Natural killer cell (primary cell): ENCODE measurements around the gene MAP2K7. TPM values are rescaled to one million over a fixed set of nuclear protein-coding genes. Genes with fewer than 3 reads are reported as not detected.

Experiments
- ATAC-seq, 3 donors: fragments of 150-1000 bp in 2 of 3; fragments of 200-7000 bp in 1 of 3; cut with Tn5 transposase; 1 replicate in 1 of 3; 2 replicates in 2 of 3; pipeline ENCODE4 v1.10.0; 2021; ENCODE audit warnings: mild to moderate bottlenecking in 2 of 3, moderate library complexity in 2 of 3
- DNase-seq, 2 donors: peaks; one replicate each; pipeline versions ENCODE4 v3.0.0 to v3.0.0-alpha.2; 2013 to 2021; ENCODE audit warnings: mixed read lengths in 1 of 2
- H3K27ac ChIP-seq: one replicate; pipeline ENCODE4 v1.5.1; 2013; ENCODE audit warnings: mild to moderate bottlenecking, low read length
- H3K27me3 ChIP-seq: one replicate; pipeline ENCODE4 v1.6.1; 2013; ENCODE audit warnings: low read length; ENCODE audit not compliant: control insufficient read depth, insufficient read depth
- H3K36me3 ChIP-seq: one replicate; pipeline ENCODE4 v1.6.1; 2013; ENCODE audit warnings: low read length; ENCODE audit not compliant: control insufficient read depth, insufficient read depth
- H3K4me1 ChIP-seq: one replicate; pipeline ENCODE4 v1.6.1; 2013; ENCODE audit warnings: low read length; ENCODE audit not compliant: control insufficient read depth, insufficient read depth
- H3K4me3 ChIP-seq: one replicate; pipeline ENCODE4 v1.5.1; 2013; ENCODE audit warnings: low read length
- H3K9me3 ChIP-seq: one replicate; pipeline ENCODE4 v1.6.1; 2013; ENCODE audit warnings: low read length; ENCODE audit not compliant: control insufficient read depth, insufficient read depth
- H3K27ac Mint-ChIP-seq, 2 donors: one replicate each; pipeline ENCODE4 v1.8.0; 2022; ENCODE audit warnings: mild to moderate bottlenecking in 2 of 2, mixed read lengths in 2 of 2, moderate library complexity in 1 of 2
- H3K27me3 Mint-ChIP-seq, 2 donors: one replicate each; pipeline ENCODE4 v1.8.0; 2022; ENCODE audit warnings: low read depth in 2 of 2, mixed read lengths in 2 of 2
- H3K36me3 Mint-ChIP-seq: one replicate; pipeline ENCODE4 v1.8.0; 2022; ENCODE audit warnings: mixed read lengths
- H3K4me1 Mint-ChIP-seq, 2 donors: one replicate each; pipeline ENCODE4 v1.8.0; 2022; ENCODE audit warnings: mixed read lengths in 2 of 2
- H3K4me3 Mint-ChIP-seq: one replicate; pipeline ENCODE4 v1.8.0; 2022; ENCODE audit warnings: mild to moderate bottlenecking, moderate library complexity, mixed read lengths
- H3K9me3 Mint-ChIP-seq, 2 donors: one replicate each; pipeline ENCODE4 v1.8.0; 2022; ENCODE audit warnings: mixed read lengths in 2 of 2
- WGBS: methylation state at CpG from one replicate; pipeline ENCODE4 v1.1.7; 2013; ENCODE audit warnings: missing lambda C conversion rate; ENCODE audit not compliant: insufficient coverage; 5-methylcytosine and 5-hydroxymethylcytosine counted together
- intact Hi-C: fragments of 100-400 bp; cut with micrococcal nuclease; formaldehyde crosslinking; loops from one replicate; pipeline ENCODE4 v1.14.2; 2022
- total RNA-seq, 4 donors: library from RNA; stranded (reverse); fragments of 120-200 nt in 1 of 4; gene quantifications; one replicate each; pipeline versions ENCODE4 v1.2.3 to v1.2.4, GENCODE V29; 2013 to 2022
- TF ChIP-seq, protein P1 (sequence below): fragments of 200-600 bp; IDR thresholded peaks from one replicate; pipeline ENCODE4 v1.8.0; 2022; ENCODE audit warnings: antibody characterized with exemption

MAP2K7 gene
- total RNA-seq, 3 donors from 2014 or later (not counting 1 experiment from before 2014, with no cell fraction given) = 131 to 218 (median 159) TPM

DNA sequence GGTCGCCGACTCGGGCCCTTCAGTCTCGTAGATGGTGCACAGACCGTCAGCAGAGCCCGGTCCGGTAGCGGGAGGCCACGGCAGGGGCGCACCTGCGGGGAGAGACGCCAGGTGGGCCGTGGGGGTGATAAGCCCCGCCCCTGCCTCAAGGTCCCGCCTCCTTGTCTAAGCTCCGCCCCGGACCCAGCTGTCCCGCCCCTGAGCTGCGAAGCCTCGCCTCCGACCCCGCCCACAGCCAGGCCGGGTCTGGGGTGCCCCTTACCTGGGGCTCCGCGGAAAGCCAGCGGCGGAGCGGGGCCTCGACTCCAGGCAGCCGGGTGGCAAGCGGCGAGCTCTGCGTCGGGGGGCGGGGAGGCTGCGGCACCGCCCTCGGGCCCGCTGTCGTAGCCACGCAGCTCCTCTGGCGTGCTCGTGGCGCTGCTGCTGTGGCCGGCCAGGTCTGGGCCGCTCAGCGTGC, 34.2 kb upstream of the MAP2K7 start:
- H3K27me3 ChIP-seq = peaks cover 22% of the 10 kb centered on the region

DNA sequence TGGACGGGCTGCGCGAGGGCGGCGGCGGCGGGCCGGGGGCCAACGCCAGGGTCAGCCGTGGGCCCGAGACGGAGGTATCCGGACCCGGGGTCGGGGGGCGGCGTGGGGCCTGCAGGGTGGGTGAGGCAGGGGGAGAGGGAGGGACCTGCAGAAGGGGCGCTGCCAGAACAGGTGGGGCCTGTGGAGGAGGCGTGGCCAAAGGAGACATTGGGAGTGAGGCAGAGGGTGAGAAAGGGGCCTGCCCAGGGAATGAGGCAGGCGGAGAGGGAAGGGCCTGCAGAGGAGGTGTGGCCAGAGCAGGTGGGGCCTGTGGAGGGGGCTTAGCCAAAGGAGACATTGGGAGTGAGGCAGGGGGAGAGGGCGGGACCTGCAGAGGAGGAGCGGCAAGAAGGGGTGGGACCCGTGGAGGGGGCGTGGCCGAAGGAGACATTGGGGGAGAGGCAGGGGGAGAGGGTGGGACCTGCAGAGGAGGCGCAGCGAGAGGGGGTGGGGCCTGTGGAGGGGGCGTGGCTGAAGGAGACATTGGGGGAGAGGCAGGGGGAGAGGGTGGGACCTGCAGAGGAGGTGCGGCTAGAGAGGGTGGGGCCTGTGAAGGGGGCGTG, 33.7 kb upstream of the MAP2K7 start:
- 13% methylated on average over 30 of the region's 30 CpGs for WGBS
- H3K27ac Mint-ChIP-seq = peak overlapping the region; percentile 86 to 89
- ATAC-seq = peak in 2 of 3 donors; percentile 4 to 6
- TF ChIP-seq, protein P1, sequence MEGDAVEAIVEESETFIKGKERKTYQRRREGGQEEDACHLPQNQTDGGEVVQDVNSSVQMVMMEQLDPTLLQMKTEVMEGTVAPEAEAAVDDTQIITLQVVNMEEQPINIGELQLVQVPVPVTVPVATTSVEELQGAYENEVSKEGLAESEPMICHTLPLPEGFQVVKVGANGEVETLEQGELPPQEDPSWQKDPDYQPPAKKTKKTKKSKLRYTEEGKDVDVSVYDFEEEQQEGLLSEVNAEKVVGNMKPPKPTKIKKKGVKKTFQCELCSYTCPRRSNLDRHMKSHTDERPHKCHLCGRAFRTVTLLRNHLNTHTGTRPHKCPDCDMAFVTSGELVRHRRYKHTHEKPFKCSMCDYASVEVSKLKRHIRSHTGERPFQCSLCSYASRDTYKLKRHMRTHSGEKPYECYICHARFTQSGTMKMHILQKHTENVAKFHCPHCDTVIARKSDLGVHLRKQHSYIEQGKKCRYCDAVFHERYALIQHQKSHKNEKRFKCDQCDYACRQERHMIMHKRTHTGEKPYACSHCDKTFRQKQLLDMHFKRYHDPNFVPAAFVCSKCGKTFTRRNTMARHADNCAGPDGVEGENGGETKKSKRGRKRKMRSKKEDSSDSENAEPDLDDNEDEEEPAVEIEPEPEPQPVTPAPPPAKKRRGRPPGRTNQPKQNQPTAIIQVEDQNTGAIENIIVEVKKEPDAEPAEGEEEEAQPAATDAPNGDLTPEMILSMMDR = no peak
- peaks cover 56% of the 10 kb centered on the region for H3K4me1 ChIP-seq
- no peaks in the 10 kb centered on the region for H3K36me3 Mint-ChIP-seq
- H3K4me3 ChIP-seq = no peak overlapping the region
- H3K27me3 Mint-ChIP-seq = peaks cover 6 to 37% of the 10 kb centered on the region in 2 donors
- intact Hi-C loops = loop anchor here (1.0 to 2.0 kb wide), 3 partner anchors 33 to 50 kb away; partner anchors contain the start of genes MAP2K7 and SNAPC2
- DNase-seq = peak; percentile 41 to 78
- peaks cover 28% of the 10 kb centered on the region for H3K27me3 ChIP-seq
- H3K36me3 ChIP-seq = no peaks in the 10 kb centered on the region
- H3K27ac ChIP-seq = no peak overlapping the region
- no peaks in the 10 kb centered on the region for H3K9me3 Mint-ChIP-seq
- H3K4me1 Mint-ChIP-seq = peaks cover 12 to 35% of the 10 kb centered on the region in 2 donors
- H3K9me3 ChIP-seq = peaks cover 4% of the 10 kb centered on the region
- H3K4me3 Mint-ChIP-seq = peak overlapping the region; percentile 79

More for the DNA sequence above, 34.2 kb upstream of the MAP2K7 start:
- Mint-ChIP-seq H3K4me3 (peak overlapping the region; percentile 79), H3K4me1 (peaks cover 12 to 31% of the 10 kb centered on the region in 2 donors), H3K36me3 (no peaks in the 10 kb centered on the region), H3K27ac (peak overlapping the region; percentile 86 to 89), H3K9me3 (no peaks in the 10 kb centered on the region), H3K27me3 (peaks cover 9 to 37% of the 10 kb centered on the region in 2 donors)
- peaks cover 51% of the 10 kb centered on the region for H3K4me1 ChIP-seq
- intact Hi-C loops = loop anchor here (1.0 to 2.0 kb wide), 3 partner anchors 33 to 51 kb away; partner anchors contain the start of genes MAP2K7 and SNAPC2
- DNase-seq = peak; percentile 84 to 90
- no peaks in the 10 kb centered on the region for H3K36me3 ChIP-seq
- peaks cover 4% of the 10 kb centered on the region for H3K9me3 ChIP-seq
- TF ChIP-seq, protein P1 = peak; percentile 59
- 2% methylated on average over 47 of the region's 47 CpGs for WGBS
- peak overlapping the region; percentile 21 for H3K4me3 ChIP-seq
- H3K27ac ChIP-seq = peak overlapping the region; percentile 25
- peak; percentile 65 to 85 (median 69) for ATAC-seq

DNA sequence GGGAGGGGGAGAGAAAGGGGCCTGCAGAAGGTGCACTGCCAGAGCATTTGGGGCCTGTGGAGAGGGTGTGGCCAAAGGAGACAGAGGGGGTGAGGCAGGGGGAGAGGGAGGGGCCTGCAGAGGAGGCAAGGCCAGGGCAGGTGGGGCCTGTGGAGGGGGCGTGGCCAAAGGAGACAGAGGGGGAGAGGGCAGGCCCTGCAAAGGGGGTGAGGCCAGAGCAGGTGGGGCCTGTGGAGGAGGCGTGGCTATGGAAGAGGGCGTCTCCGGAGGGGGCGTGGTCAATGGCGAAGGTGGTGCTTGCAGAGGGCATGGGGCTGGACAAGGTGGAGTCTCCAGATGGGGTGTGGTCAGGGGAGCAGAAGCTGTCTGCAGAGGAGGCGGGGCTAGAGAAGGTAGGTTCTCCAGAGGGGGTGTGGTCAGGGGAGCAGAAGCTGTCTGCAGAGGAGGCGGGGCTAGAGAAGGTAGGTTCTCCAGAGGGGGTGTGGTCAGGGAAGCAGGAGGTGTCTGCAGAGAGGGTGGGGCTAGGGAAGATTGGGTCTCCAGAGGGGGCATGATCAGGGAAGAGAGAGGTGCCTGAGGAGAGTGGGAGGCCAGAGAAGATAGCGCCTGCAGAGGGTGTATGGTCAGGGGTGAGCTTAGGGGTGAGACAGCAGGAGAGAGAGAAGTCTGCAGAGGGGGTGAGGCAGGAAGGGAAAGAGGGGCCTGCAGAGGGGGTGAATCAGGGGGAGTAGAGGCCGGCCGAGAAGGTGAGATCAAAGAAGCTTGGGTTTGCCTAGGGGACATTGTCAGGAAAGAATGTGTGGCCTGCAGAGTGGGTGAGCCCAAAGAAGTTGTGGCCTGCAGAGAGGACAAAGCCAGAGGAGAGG, 32.9 kb upstream of the MAP2K7 start:
- no peaks in the 10 kb centered on the region for H3K36me3 ChIP-seq
- DNase-seq (peak; percentile 48 to 70), ATAC-seq (peak in 1 of 3 donors; percentile 2)
- peaks cover 28% of the 10 kb centered on the region for H3K27me3 ChIP-seq
- H3K27me3 Mint-ChIP-seq = peaks cover 0 to 31% of the 10 kb centered on the region in 2 donors
- intact Hi-C loops = no loop called here
- no peaks in the 10 kb centered on the region for H3K9me3 ChIP-seq
- TF ChIP-seq, protein P1 = no peak
- H3K4me3 Mint-ChIP-seq = peak overlapping the region; percentile 79
- H3K4me3 ChIP-seq = no peak overlapping the region
- H3K27ac ChIP-seq = no peak overlapping the region
- 43% methylated on average over 11 of the region's 11 CpGs for WGBS
- no peaks in the 10 kb centered on the region for H3K36me3 Mint-ChIP-seq
- peaks cover 57% of the 10 kb centered on the region for H3K4me1 ChIP-seq
- H3K4me1 Mint-ChIP-seq = peaks cover 12 to 35% of the 10 kb centered on the region in 2 donors
- H3K27ac Mint-ChIP-seq = peak overlapping the region; percentile 86 to 89
- H3K9me3 Mint-ChIP-seq = no peaks in the 10 kb centered on the region
